ENCODE measurements around the gene CISTR.
"Not testable (repeated sequence)": the region's sequence is repeated elsewhere in the genome, so short reads cannot be mapped to it uniquely, and the experiment has no call there.

The CISTR gene

DNA sequence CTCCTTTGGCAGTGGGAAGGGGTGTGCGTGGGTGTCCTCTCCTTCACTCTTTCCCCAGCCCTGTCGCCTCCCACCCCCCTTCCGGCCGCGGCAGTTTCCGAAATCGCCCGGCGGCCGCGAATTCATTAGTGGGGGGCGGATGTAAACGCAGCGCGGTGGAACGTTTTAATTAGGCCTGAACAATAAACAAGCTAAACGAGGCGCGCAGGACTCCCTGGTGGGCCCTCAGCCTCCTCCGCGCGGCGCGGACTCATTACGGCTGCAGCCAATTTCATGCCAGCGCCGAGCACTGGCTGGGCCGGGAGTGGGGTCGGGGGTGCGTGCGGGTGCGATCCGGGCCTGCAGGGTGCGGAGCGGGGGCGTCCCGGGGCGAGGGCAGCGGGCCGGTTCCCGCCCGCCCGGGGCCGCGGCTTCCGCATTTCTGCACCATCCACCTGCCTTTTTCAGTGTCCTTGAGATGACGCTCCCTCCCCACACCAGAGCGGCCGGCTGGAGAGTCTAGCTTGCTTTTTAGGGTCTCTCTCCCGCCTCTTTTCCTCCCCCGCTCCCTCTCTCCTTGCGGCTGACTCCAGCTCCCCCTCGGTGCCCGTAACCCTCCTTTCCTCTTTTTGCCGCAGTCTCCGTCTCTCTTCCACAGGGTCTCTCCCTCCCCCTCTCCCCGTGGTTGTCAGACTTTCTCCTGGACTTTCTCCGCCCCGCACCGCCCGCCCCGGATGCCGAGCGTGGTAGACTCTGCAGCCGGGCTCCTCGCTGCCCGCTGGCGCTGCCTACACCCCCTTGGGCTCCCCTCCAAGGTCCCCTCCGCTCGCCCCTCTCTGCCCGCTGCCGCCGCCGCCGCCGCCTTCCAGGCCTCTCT is at the start of gene CISTR:
Gene CISTR, minus strand, starts transcription at position 644 of the 856 bp plus-strand sequence.
- peak; percentile 28 for DNase-seq

DNA sequence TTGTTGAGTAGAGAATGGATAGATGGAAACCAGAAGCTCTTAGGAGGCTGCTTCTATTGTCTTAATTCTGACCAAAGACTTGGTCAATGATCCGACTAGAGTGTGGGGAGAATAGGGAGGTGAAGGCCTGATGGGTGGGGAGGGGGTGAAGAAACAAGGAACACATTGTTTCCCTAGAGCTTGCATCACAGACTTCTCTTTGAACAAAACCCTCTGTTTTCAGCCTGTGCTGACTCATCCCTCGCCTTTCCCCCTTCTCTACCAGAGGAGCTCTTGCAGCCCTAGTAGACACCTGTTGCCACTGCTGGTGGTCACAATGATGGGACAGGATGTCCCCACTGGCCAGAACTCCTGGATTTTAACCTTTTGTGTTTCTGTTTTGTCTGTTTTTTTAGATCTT is 46.8 kb upstream of the CISTR start:
- DNase-seq: no peak

GRCh38 chr12:53795927-53796326 is 44.1 kb upstream of the CISTR start:
- no peak for DNase-seq

DNA sequence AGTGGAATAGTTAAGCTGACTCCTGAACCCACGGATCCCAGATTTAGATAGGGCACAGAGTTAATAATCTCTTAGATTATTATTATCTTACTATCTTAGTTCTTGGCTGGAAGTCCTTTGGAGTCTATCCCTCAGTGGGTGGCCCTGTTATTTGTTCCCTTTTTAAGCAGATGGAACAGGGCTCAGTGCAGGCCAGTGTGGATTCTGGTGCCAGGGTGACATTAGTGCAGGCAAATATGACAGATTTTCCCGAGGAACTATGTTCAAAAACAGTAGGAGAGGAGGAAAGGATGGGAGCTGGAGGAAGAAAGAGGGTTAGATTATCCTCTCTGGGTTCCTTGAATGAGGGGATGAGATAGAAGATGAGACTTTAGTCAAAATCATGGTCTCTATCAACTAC is 41.4 kb upstream of the CISTR start:
- DNase-seq: no peak

GRCh38 chr12:53791735-53792326 is 40.1 kb upstream of the CISTR start:
- DNase-seq: peak; percentile 31

DNA sequence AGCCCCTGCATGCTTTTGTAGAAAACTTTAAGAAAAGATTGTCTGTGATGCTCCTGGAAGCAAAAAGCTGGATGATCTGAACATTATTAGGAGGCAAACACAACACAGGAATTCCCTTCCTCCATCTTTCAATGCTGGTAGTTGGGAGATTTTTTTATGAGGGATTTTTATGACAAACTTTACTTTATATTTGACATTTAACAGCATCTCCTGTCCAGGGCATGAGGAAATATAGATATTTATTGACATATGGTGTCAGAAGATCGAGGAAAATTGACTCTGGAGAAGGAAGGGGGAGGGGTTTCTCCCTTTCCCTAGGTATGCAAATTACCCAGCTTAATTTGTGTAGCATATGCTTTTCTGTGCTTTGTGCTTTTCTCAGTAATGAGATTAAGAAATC is 37.8 kb upstream of the CISTR start:
- DNase-seq: no peak

- DNase-seq: no peak
Observed at GRCh38 chr12:53788892-53789291, 37.1 kb upstream of the CISTR start.

GRCh38 chr12:53786411-53786810 is 34.6 kb upstream of the CISTR start:
- no peak for DNase-seq

DNA sequence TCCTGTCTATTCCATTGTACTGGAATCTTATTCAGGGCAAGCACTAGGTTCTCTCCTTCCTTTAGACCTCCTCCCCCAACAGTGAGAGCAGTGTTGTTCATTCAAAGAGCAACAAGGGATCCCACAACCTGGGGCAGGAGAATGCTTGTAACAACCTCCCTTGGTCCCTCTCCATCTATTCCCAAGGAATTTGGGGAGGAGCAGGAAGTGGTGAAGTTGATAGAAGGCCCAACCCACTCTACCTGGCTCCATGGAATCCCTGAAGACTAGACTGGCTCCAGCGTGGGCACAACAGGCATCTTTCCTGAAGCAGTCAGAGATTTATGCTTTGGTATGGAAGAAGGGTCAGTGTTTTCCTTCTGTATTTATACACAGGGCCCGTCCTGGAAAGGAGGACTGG is 33.4 kb upstream of the CISTR start:
- no peak for DNase-seq

DNA sequence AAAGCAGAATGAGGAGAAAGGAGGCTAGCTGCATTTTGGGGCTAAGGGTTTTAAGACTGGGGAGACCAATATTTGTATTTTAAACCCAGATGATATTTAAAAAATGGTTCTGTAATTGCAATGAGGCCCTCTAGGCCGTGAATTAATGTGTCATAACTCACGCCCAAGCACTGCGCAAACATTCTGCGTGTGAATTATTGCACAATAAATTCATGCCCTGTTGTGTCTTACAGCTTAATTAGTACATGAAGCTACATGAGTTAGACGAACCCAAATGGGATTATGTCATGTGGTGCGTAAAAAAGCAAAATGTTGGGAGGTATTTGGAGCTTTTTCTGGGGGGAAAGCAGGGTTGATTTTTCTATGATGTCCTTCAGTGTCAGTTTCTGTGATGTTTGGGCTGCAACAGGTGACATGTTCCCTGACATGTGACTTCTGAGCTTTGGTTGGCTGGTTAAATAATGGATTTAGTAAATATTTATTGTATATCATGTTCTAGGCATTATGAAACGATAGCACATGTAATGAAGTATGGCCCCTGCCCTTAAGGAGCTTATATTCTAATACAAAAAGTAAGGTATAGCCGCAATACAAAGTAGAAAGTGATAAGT is 30.4 kb upstream of the CISTR start:
- no peak for DNase-seq

DNA sequence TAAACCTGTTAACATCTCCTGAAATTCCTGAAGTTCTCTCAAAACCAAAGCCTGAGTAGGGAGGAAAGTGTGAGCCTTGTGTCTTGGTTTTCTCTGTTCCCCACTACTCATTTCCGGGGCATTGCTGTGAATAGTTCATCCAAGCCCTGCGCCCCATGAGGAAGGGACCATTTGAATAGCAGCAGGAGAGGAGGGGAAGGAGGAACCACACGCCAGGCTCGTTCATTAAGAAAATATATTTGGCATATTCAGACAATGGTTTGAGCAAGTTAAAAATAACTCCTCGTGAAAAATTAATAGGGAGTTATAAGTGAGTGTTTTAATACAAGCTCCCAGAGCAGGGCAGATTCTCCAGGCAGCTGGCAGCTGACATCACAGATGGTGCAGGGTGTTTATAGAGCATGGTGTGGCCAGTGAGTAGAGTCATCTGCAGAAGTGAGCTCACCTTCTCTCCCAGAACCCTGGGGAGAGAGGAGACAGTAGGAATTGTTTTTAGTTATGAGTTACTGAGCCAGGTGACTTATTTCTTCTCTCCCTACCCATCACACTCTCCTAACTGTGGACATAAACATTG is 29.5 kb upstream of the CISTR start:
- no peak for DNase-seq

DNA sequence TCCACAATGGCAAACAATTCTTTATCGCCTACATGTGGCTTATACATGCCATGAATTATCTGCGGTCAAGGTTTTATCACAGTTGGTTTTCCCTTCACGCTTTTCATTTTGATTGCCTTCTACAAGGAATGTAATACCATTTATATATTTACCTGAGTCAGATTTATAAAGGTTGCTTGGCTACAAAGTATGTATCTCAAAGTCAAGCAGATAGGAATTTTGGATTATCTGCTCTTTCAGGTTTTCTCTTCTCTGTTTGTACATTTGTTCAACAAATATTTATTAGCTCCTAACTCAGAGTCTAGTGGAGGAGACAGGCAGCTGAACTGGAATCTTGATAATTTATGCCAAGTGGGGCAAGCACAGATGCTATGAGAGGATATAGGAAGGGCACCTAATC is 28.5 kb upstream of the CISTR start:
- no peak for DNase-seq

DNA sequence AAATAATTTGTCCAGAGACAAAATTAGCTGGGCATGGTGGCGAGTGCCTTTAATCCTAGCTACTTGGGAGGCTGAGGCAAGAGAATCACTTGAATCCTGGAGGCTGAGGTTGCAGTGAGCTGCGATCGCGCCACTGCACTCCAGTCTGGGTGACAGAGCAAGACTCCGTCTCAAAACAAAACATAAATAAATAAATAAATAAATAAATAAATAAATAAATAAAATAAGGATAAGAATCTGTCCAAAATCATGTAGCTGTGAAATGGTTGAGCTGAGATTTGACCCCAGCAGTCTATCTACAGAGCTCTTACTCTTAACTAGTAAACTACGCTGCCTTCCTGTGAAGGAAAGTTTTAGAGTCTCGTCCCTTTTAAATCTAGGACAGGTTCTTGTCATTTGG is 27.9 kb upstream of the CISTR start:
- not testable (repeated sequence) for DNase-seq

DNA sequence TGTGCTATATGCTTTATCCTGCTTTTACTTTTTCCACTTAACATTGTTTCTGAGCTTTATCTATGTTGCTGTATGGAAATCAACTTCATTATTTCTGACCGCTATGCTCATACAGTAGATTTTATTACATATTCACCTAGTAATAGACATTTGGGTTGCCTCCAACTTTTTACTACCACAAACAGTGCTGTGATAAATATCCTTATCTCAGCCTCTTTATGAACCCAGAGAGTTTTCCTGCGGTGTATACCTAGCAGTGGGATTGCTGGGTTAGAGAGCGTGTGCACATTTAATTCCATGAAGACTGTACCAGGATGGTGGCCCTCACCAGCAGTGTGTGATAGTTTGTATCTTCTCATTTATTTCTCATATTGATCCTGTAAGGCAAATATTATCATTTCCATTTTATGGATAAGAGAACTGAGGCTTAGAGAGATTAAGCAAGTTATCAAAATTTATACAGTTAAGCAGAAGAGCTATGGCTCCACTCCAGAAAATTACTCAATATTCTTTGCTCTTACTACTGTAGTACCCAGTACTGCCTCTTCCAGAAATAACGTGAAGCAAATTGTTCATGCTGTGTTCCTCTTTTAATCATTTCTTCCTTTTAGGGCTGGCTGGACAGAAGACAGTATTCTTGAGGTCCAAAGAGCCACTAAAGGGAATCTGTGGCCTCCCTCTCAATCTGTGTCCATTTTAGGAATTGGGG is 26.3 kb upstream of the CISTR start:
- DNase-seq: no peak

DNA sequence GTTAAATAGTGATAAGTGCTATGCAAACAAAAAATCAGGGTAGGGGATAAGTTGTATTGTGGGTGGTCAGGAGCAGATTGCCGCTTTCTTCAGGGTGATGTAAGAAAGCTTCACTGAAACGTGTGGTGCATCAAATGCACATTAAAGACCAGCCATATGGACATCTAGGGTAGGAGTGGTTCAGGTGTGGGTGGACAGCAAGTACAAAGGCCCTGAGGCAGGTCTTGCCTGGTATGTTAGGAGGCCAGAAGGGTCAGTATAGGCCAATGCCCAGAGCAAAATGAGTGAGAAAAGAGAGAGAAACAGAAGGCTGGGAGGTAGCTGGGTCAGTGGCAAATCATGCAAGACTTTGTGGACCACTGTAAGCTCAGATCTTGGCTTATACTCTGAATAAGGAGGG is 25.6 kb upstream of the CISTR start:
- DNase-seq: no peak

DNA sequence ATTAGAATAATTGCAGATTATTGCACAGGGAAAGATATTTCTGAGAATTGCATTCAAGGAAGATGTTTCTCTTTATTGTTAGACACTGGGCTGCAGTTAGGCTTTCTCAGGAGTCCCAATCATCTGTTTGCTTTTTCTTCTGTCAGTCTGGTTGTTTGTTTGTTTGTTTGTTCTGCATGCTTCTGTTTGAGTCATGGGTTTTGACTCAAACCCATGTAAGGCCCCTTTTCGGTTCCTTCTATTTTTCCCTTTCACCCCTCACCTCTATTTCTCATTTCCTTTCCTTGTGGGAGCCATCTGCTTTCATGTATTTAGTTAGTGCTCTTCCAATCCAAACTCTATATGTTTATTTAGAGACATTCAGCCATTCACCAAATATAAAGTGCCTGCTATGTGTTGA is 25.1 kb upstream of the CISTR start:
- DNase-seq: no peak

GRCh38 chr12:53775478-53776145 is 23.8 kb upstream of the CISTR start:
- DNase-seq: no peak

GRCh38 chr12:53770281-53770680 is 18.5 kb upstream of the CISTR start:
- no peak for DNase-seq

- no peak for DNase-seq
Observed at GRCh38 chr12:53768976-53769375, 17.2 kb upstream of the CISTR start.

DNA sequence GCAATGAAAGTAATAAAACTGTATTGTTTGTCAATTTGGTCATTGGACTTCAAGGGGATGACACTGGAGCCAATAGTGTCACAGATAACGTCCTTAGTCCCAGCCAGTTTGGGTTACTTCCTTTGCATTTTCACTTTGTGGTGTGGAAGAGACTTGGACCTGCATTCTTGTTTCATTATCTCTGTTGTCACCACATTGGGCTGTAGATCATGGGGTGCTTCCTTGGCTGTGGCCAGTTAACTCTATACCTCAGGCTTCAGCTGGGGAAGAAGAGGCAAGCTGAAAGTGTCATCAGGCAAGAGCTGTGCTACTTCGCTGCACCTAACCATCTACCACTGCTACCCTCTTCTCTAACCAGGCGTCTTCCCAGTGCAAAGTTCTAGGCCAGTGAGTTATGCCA is 15.1 kb upstream of the CISTR start:
- DNase-seq: no peak

GRCh38 chr12:53765891-53766290 is 14.1 kb upstream of the CISTR start:
- no peak for DNase-seq

DNA sequence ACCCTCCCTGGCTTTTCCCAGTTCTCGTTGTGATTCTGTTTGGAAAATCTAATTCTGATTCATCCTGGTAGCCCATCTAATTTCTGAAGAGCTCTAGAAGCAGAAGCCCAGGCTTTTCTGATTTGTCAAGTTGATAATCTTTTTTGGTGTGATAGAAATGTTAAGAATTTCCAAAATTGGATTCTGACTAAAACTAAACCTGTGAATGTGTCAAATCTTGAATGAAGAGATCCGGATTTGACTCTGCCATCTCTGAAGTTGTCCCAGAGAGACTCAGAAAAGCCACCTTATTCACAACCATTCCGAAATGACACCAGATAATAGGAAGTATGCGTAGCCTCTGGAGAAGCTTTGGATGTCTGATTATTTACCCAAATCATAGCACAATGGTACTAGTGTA is 12.8 kb upstream of the CISTR start:
- no peak for DNase-seq

DNA sequence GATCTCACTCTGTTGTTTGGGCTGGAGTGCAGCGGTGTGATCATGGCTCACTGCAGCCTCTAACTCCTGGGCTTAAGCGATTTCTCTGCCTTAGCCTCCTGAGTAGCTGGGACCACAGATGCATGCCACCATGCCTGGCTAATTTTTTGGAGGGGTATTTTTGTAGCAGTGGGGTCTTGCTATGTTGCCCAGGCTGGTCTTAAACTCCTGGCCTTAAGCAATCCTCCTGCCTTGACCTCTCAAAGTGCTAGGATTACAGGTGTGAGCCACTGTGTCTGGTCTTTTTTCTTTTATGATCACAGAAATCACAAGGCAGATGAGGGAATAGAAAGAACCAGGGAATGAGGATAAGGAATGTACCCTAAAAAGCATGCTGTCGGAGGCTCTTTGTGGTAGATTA is 11.0 kb upstream of the CISTR start:
- not testable (repeated sequence) for DNase-seq
